GM23248 (cell line): ENCODE measurements around the gene SERPINA10.

Experiments used
- EZH2 ChIP-seq: fragments of 200-600 bp; sonication (generic); IDR thresholded peaks from 2 replicates; pipeline ENCODE4 v1.6.1; 2018; ENCODE audit warnings: antibody characterized with exemption, mild to moderate bottlenecking; ENCODE audit not compliant: insufficient read depth, poor library complexity, severe bottlenecking
- EZH2phosphoT487 ChIP-seq: fragments of 200-600 bp; sonication (generic); IDR thresholded peaks from 2 replicates; pipeline ENCODE4 v1.6.1; 2018; ENCODE audit warnings: antibody characterized with exemption, moderate library complexity, mild to moderate bottlenecking, low read depth; ENCODE audit not compliant: insufficient read depth

- no peak for TF ChIP-seq EZH2
- no peak for TF ChIP-seq EZH2phosphoT487
These were observed 38.4 kb upstream of the SERPINA10 start for GRCh38 chr14:94331462-94331861.
